GM12874 (cell line): ENCODE results near the gene IGSF23.

Source experiments
- TF ChIP-seq, protein P1 (sequence below): IDR thresholded peaks from 2 replicates; pipeline ENCODE4 v1.5.1; 2011; ENCODE audit warnings: low read depth, mild to moderate bottlenecking, control low read depth, low read length, moderate library complexity; ENCODE audit not compliant: insufficient read depth

IGSF23 gene

DNA sequence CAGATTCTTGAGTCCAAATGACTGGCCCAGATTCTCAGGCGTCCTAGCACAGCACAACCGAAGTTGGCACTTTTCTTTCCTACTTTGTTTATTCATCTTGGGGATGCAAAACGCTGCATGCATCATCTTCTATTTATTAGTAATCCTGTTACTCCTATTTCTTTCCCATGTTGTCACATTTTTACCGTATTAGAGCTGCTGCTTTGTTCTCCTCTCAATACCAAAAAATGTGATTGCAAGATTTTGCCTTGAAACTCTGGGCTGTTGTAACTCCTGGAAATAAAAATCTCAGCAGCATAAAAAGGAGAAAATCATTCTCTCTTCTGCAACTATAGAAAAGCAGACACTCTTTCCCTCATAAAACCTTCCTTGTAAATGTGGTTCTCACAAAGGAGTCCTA is 12.9 kb upstream of the IGSF23 start:
- TF ChIP-seq, protein P1, sequence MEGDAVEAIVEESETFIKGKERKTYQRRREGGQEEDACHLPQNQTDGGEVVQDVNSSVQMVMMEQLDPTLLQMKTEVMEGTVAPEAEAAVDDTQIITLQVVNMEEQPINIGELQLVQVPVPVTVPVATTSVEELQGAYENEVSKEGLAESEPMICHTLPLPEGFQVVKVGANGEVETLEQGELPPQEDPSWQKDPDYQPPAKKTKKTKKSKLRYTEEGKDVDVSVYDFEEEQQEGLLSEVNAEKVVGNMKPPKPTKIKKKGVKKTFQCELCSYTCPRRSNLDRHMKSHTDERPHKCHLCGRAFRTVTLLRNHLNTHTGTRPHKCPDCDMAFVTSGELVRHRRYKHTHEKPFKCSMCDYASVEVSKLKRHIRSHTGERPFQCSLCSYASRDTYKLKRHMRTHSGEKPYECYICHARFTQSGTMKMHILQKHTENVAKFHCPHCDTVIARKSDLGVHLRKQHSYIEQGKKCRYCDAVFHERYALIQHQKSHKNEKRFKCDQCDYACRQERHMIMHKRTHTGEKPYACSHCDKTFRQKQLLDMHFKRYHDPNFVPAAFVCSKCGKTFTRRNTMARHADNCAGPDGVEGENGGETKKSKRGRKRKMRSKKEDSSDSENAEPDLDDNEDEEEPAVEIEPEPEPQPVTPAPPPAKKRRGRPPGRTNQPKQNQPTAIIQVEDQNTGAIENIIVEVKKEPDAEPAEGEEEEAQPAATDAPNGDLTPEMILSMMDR = no peak

DNA sequence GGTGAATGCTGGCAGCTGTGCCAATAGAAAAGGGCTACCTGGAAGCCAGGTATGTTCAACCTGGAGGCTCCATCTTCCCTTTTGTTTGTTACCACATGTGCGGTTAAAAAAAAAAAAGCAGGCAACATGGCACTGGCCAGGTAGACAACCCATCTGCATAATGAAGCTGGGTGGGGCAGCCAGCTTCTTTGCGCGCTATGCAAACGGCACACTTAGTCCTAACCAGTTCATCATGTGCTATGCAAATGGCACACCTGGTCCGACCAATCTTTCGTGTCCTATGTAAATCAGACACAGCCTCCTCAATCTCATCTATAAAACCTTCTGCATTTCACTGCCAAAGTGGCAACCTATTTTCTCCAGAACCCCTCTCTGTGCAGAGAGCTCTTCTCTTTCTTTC is 11.3 kb upstream of the IGSF23 start:
- TF ChIP-seq, protein P1 = no peak

- TF ChIP-seq, protein P1 = no peak
These were observed 10.0 kb upstream of the IGSF23 start for GRCh38 chr19:44603201-44603945.

GRCh38 chr19:44604241-44604640 is 9.1 kb upstream of the IGSF23 start:
- TF ChIP-seq, protein P1 = no peak

DNA sequence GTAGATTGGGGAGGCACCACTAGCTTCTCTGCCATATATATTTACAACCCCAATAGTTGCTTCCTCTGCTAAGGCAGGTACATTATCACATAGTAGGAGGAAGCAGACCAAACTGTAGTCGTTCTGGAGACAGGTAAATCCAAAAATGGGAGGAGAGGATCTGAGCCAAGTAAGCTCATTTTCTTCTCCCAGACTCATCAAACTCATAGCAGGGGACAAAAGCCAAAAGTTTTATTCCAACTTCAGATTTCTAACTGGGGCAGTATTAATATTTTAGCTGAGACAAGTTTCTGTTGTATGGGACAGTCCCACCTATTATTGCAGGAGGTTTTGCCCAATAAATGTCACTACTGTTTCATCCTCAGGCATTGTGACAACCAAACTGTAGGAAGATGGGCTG is 7.8 kb upstream of the IGSF23 start:
- TF ChIP-seq, protein P1 = no peak

DNA sequence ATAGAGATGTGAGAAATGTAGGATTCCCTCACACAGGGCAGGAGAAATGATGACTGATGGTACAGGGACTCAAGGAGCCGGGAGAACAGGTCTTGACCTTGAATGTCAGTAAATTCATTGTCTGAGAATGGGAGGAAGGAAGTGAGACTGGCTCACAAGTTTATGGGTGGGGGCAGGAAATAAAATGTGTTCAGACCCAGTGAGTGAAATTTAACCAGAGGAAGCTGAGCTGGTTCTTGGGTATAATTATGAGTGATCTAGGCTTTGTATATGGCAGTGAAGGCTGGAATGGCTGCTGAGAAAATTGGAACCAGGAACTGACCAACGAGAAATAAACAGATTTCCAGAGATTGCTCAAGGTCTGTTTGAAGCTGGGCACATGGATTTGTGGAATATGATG is 6.3 kb upstream of the IGSF23 start:
- TF ChIP-seq, protein P1 = no peak

DNA sequence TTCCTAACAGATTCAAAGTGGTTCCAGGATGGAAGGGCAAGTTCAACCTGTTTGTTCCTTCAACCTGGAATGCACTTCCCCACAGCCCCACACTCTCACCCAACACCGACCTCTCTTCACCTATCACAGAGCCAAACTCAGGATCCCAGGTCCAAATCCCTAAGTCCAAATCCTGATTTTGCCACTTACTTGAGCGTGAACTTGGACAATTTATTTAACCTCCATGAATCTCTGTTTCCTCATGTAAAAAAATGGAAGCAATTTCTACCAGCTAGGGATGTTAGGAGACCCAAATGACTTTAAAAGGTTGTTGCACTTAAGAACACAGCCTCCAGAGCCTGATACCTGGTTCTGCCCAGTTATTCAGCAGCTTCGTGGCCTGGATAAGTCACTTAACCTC is 5.4 kb upstream of the IGSF23 start:
- TF ChIP-seq, protein P1 = no peak

DNA sequence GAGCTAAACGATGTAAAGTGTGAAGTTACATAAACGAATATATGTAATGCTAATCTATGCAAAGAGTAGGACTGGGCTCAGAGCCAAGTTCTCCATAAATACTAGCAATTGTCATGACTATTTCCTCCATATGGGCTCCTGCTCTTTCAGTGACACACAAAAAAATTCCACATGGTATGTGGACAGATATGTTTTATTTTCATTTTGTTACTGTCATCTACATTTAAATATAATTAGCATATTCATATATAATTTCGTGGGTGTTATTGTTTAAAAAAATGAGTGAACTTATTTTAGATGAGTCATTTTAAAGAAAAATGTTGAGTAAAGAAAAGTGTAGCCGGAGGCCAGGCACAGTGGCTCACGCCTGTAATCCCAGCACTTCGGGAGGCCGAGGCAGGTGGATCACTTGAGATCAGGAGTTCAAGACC is 5.0 kb upstream of the IGSF23 start:
- TF ChIP-seq, protein P1 = no peak
